ENCODE measurements around the gene BRMS1L. TPM values are rescaled to one million over a fixed set of nuclear protein-coding genes. Genes with fewer than 3 reads are reported as not detected.

BRMS1L gene
- total and polyA plus RNA-seq, 2 of the 4 experiments (the other 2 are of a cell fraction) = 1.8 to 6.2 TPM

DNA sequence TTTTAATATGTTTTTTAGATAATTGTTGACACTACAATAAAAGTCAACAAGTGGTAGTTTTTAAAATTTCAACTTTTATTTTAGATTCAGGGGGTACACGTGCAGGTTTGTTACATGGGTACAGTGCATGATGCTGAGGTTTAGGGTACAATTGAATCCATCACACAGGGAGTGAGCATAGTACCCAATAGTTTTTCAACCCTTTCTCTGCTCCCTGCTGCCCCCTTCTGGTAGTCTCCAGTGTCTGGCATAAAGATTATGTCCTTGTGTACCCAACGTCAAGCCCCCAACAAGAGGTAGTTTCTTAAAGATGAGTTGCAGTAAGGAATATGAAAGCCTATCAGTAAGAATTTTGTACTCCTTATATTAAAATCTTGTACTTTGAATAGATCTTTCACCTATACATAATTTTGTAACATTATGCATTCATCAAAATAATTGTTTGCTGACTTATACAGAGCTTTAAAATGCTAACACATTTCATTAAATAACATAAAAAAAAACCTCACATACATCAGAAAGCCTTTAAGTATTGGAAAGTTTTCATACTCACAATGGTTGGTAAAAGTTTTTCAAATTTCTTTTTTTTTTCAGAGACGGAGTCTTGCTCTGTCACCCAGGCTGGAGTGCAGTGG is 11.7 kb upstream of the BRMS1L start:
- TF ChIP-seq, protein P1, sequence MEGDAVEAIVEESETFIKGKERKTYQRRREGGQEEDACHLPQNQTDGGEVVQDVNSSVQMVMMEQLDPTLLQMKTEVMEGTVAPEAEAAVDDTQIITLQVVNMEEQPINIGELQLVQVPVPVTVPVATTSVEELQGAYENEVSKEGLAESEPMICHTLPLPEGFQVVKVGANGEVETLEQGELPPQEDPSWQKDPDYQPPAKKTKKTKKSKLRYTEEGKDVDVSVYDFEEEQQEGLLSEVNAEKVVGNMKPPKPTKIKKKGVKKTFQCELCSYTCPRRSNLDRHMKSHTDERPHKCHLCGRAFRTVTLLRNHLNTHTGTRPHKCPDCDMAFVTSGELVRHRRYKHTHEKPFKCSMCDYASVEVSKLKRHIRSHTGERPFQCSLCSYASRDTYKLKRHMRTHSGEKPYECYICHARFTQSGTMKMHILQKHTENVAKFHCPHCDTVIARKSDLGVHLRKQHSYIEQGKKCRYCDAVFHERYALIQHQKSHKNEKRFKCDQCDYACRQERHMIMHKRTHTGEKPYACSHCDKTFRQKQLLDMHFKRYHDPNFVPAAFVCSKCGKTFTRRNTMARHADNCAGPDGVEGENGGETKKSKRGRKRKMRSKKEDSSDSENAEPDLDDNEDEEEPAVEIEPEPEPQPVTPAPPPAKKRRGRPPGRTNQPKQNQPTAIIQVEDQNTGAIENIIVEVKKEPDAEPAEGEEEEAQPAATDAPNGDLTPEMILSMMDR (conservative IDR thresholded peaks at IDR 0.05; ENCODE audit: low read depth, low read length) = peak; percentile 64
- TF ChIP-seq NFE2L2 (IDR thresholded peaks at IDR 0.05; ENCODE audit: low read depth, low read length) = no peak
- TF ChIP-seq CHD1 (IDR thresholded peaks at IDR 0.05; ENCODE audit: low read depth, low read length) = no peak
- no peak for TF ChIP-seq MAZ (IDR thresholded peaks at IDR 0.05; ENCODE audit: borderline replicate concordance, low read depth, low read length)
- TF ChIP-seq POLR2A (IDR thresholded peaks at IDR 0.05; ENCODE audit: low read depth, low read length) = no peak
- TF ChIP-seq, protein P2, sequence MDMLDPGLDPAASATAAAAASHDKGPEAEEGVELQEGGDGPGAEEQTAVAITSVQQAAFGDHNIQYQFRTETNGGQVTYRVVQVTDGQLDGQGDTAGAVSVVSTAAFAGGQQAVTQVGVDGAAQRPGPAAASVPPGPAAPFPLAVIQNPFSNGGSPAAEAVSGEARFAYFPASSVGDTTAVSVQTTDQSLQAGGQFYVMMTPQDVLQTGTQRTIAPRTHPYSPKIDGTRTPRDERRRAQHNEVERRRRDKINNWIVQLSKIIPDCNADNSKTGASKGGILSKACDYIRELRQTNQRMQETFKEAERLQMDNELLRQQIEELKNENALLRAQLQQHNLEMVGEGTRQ (IDR thresholded peaks at IDR 0.05; ENCODE audit: low read depth, low read length) = no peak
- no peak for TF ChIP-seq MAFK (IDR thresholded peaks at IDR 0.05; ENCODE audit: low read depth, low read length)
- peak; percentile 33; the same call in 1 of the 2 replicates for TF ChIP-seq RAD21 (IDR thresholded peaks at IDR 0.05; ENCODE audit: low read length)
- no peak for TF ChIP-seq MXI1 (IDR thresholded peaks at IDR 0.05; ENCODE audit: borderline replicate concordance, low read depth, low read length)
- peak; percentile 28; the same call in 1 of the 2 replicates for TF ChIP-seq SMC3 (IDR thresholded peaks at IDR 0.05; ENCODE audit: low read depth, low read length)
- Histone ChIP-seq H4K5ac (ENCODE audit: low read depth, low read length) (no peak overlapping the region), H3K9me1 (ENCODE audit: insufficient read depth, low read length) (no peaks in the 10 kb centered on the region), H3K14ac (replicated peaks; ENCODE audit: low read depth, low read length) (no peak overlapping the region), H3K79me1 (ENCODE audit: low read depth in 1 of 2, low read length in 2 of 2) (no peaks in the 10 kb centered on the region), H4K91ac (ENCODE audit: insufficient read depth, low read depth, low read length) (no peak overlapping the region), H3K23ac (ENCODE audit: low read depth, low read length) (no peak overlapping the region), H3K36me3 (ENCODE audit: control insufficient read depth, insufficient read depth, low read length) (no peaks in the 10 kb centered on the region), H4K8ac (ENCODE audit: low read depth in 2 of 2, low read length in 2 of 2) (no peak overlapping the region), H2BK5ac (ENCODE audit: low read depth, low read length, poor library complexity, severe bottlenecking) (no peak overlapping the region), H3K27ac (ENCODE audit: insufficient read depth, low read length) (no peak overlapping the region), H3K18ac (ENCODE audit: low read depth, low read length) (no peak overlapping the region), H3K4ac (ENCODE audit: low read depth, low read length) (no peak overlapping the region), H2BK20ac (ENCODE audit: low read depth, low read length) (no peak overlapping the region), H3K4me2 (ENCODE audit: low read depth, low read length) (no peak overlapping the region), H2BK15ac (ENCODE audit: low read depth, low read length) (no peak overlapping the region), H2AK9ac (replicated peaks; ENCODE audit: low read depth, low read length, poor library complexity) (no peak overlapping the region), H3K27me3 (ENCODE audit: control insufficient read depth, insufficient read depth, low read length) (no peaks in the 10 kb centered on the region), H3K9ac (ENCODE audit: low read depth, low read length) (no peak overlapping the region), H4K20me1 (ENCODE audit: insufficient read depth, low read length) (no peaks in the 10 kb centered on the region), H2BK120ac (ENCODE audit: low read depth, low read length) (no peak overlapping the region), H2AFZ (replicated peaks; ENCODE audit: low read length, poor library complexity) (no peak overlapping the region), H2AK5ac (ENCODE audit: low read depth, low read length) (no peak overlapping the region), H3K9me3 (ENCODE audit: control insufficient read depth, insufficient read depth, low read length) (no peaks in the 10 kb centered on the region), H3K56ac (ENCODE audit: extremely low read depth, insufficient read depth, low read length) (no peak overlapping the region), H3K4me1 (ENCODE audit: control insufficient read depth, insufficient read depth, low read length) (no peaks in the 10 kb centered on the region), H3K4me3 (ENCODE audit: insufficient read depth, low read depth, low read length) (no peak overlapping the region)
- WGBS, 2 experiments (ENCODE audit: extremely low coverage in 2 of 2, insufficient read length in 1 of 2) = no CpG with 5 or more reads among the region's 3 CpGs
- ATAC-seq (ENCODE audit: low read depth) = peak; percentile 89
- CTCF ChIA-PET = interaction anchor here (0.6 to 1.6 kb wide), 6 partner anchors 12 to 140 kb away, joined by 3 to 6 read pairs (median 4); partner anchors contain the start of gene BRMS1L
- BruUV-seq (replicated peaks) = no TSS peak
- intact Hi-C loops (cut with micrococcal nuclease) = loop anchor here (5.0 kb wide), 1 partner anchor 377 kb away; no protein-coding TSS in a partner anchor
- POLR2A ChIA-PET (ENCODE audit: unreplicated experiment) = no interaction called here
- in situ Hi-C loops (cut with MboI; ENCODE audit: low sequenced_read_pairs) = loop anchor here (25.0 kb wide), 1 partner anchor 677 kb away; no protein-coding TSS in a partner anchor
- DNase-seq = peak; percentile 40
- dilution Hi-C loops (cut with HindIII; ENCODE audit: low sequenced_read_pairs, unreplicated experiment) = no loop called here

Measured in IMR-90 (cell line).